Keratinocyte (primary cell): ENCODE data around the gene SPOCK1. TPM values are rescaled to one million over a fixed set of nuclear protein-coding genes. Genes with fewer than 3 reads are reported as not detected.

Experiments used
- DNase-seq: peaks from one replicate; pipeline ENCODE4 v3.0.0-alpha.2; 2011; ENCODE audit warnings: low read depth, missing footprints, low spot score
- FAIRE-seq: peaks from 2 replicates; lab custom pipeline; 2011; peaks lifted over from hg19 to GRCh38; lab: Jason Lieb, UNC
- H2AFZ ChIP-seq: 2 replicates; pipeline ENCODE4 v1.6.0; 2012; ENCODE audit warnings: low read length, control low read depth, inconsistent platforms; ENCODE audit not compliant: control insufficient read depth
- H3K27ac ChIP-seq: 2 replicates; pipeline ENCODE4 v1.5.1; 2011; ENCODE audit warnings: low read length; ENCODE audit not compliant: control insufficient read depth, insufficient read depth
- H3K27me3 ChIP-seq: 3 replicates; pipeline ENCODE4 v1.6.0; 2011; ENCODE audit warnings: low read length; ENCODE audit not compliant: control insufficient read depth, insufficient read depth; ENCODE audit errors: extremely low read depth
- H3K36me3 ChIP-seq, 2 experiments: 2 replicates in 1 of 2; 3 replicates in 1 of 2; pipeline ENCODE4 v1.5.1; 2011; ENCODE audit warnings: low read length in 2 of 2, mild to moderate bottlenecking in 1 of 2; ENCODE audit not compliant: control insufficient read depth in 2 of 2, insufficient read depth in 2 of 2; ENCODE audit errors: extremely low read depth in 1 of 2
- H3K4me1 ChIP-seq: 3 replicates; pipeline ENCODE4 v1.5.1; 2011; ENCODE audit warnings: low read length; ENCODE audit not compliant: control insufficient read depth, insufficient read depth; ENCODE audit errors: extremely low read depth
- H3K4me2 ChIP-seq: 3 replicates; pipeline ENCODE4 v1.6.0; 2011; ENCODE audit warnings: low read depth, low read length; ENCODE audit not compliant: control insufficient read depth, insufficient read depth; ENCODE audit errors: extremely low read depth
- H3K4me3 ChIP-seq, 3 experiments: fragments of 200-600 bp in 1 of 3; sonication (generic) in 1 of 3; 2 replicates in 2 of 3; 3 replicates in 1 of 3; pipeline ENCODE4 v1.5.1; 2011 to 2016; ENCODE audit warnings: low read length in 3 of 3, mild to moderate bottlenecking in 3 of 3, control low read depth in 2 of 3, inconsistent platforms in 1 of 3, low read depth in 1 of 3, mixed read lengths in 1 of 3, mixed run types in 1 of 3, moderate library complexity in 1 of 3; ENCODE audit not compliant: control insufficient read depth in 2 of 3, insufficient read depth in 2 of 3; ENCODE audit errors: extremely low read depth in 1 of 3
- H3K79me2 ChIP-seq: 2 replicates; pipeline ENCODE4 v1.6.0; 2012; ENCODE audit warnings: low read length; ENCODE audit not compliant: control insufficient read depth, insufficient read depth
- H3K9ac ChIP-seq: 3 replicates; pipeline ENCODE4 v1.6.0; 2011; ENCODE audit warnings: low read length; ENCODE audit not compliant: control insufficient read depth, insufficient read depth; ENCODE audit errors: extremely low read depth
- H3K9me1 ChIP-seq: 3 replicates; pipeline ENCODE4 v1.6.0; 2011; ENCODE audit warnings: low read length; ENCODE audit not compliant: control insufficient read depth, insufficient read depth; ENCODE audit errors: extremely low read depth
- H3K9me3 ChIP-seq: 2 replicates; pipeline ENCODE4 v1.5.1; 2012; ENCODE audit warnings: low read depth, low read length; ENCODE audit not compliant: control insufficient read depth
- H4K20me1 ChIP-seq: 3 replicates; pipeline ENCODE4 v1.6.0; 2011; ENCODE audit warnings: low read length; ENCODE audit not compliant: control insufficient read depth, insufficient read depth; ENCODE audit errors: extremely low read depth
- EZH2 ChIP-seq: IDR thresholded peaks from one replicate; pipeline ENCODE4 v1.6.1; 2012; ENCODE audit warnings: inconsistent platforms, mild to moderate bottlenecking, low read length, moderate library complexity
- dilution Hi-C: fragments of 300-500 bp; cut with MboI; formaldehyde crosslinking; loops from one replicate; pipeline ENCODE4 v1.7.0; 2020; ENCODE audit warnings: low sequenced_read_pairs; ENCODE audit not compliant: extremely low pct_ligation_motif_present
- polyA plus RNA-seq, 5 experiments: library from polyadenylated mRNA; depleted of rRNA in 3 of 5; stranded (reverse) in 3 of 5; stranded (forward) in 1 of 5; unstranded in 1 of 5; fragments of >200 nt; gene quantifications; 1 replicate in 1 of 5; 2 replicates in 3 of 5; 3 replicates in 1 of 5; pipeline versions ENCODE4 v1.2.1 to v1.2.3, GENCODE V29; 2011 to 2012; ENCODE audit warnings: missing spikeins in 2 of 5, low read depth in 1 of 5, low replicate concordance in 1 of 5
- TF ChIP-seq, protein P1 (sequence below), 3 experiments: IDR thresholded peaks in 1 of 3; conservative IDR thresholded peaks in 1 of 3; optimal IDR thresholded peaks in 1 of 3; 2 replicates in 2 of 3; 3 replicates in 1 of 3; pipeline versions ENCODE3 to v1.5.1; 2011; ENCODE audit warnings: low read length in 3 of 3, mild to moderate bottlenecking in 3 of 3, moderate library complexity in 2 of 3, control low read depth in 1 of 3, inconsistent platforms in 1 of 3; ENCODE audit not compliant: insufficient read depth in 2 of 3; ENCODE audit errors: extremely low read depth in 1 of 3

The SPOCK1 gene
- polyA plus RNA-seq, 1 donor (not counting 4 experiments of a cell fraction or from before 2014, with no cell fraction given): 5.5 TPM

DNA sequence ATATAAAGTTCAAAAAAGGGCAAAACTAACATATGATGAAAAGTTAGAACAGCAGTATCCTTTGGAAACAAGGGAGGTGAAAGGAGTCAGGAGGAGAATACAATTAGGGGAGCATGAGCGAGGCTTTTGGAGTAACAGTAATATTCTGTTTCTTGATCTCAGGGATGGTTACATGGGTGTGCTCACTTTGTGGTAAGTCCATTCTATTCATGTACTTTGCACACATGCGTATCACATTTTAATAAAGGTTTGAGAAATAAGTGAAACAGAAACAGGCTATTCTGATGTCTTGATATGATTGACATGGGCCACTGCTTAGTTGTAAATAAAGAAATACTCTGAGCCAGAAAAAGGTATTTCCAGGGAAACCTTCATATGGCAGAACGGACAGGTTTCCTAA lies 208.8 kb downstream of the SPOCK1 start:
- DNase-seq: no peak
- dilution Hi-C loops: no loop called here
- H3K4me1 ChIP-seq: no peaks in the 10 kb centered on the region
- FAIRE-seq: no peak
- no peaks in the 10 kb centered on the region for H3K27me3 ChIP-seq
- H4K20me1 ChIP-seq: no peaks in the 10 kb centered on the region
- no peak overlapping the region for H3K9ac ChIP-seq
- H3K4me2 ChIP-seq: no peak overlapping the region
- no peak overlapping the region for H3K4me3 ChIP-seq
- no peaks in the 10 kb centered on the region for H3K9me1 ChIP-seq
- no peaks in the 10 kb centered on the region for H3K79me2 ChIP-seq
- no peaks in the 10 kb centered on the region for H3K36me3 ChIP-seq
- H3K27ac ChIP-seq: no peak overlapping the region
- H2AFZ ChIP-seq: no peak overlapping the region
- TF ChIP-seq, protein P1, sequence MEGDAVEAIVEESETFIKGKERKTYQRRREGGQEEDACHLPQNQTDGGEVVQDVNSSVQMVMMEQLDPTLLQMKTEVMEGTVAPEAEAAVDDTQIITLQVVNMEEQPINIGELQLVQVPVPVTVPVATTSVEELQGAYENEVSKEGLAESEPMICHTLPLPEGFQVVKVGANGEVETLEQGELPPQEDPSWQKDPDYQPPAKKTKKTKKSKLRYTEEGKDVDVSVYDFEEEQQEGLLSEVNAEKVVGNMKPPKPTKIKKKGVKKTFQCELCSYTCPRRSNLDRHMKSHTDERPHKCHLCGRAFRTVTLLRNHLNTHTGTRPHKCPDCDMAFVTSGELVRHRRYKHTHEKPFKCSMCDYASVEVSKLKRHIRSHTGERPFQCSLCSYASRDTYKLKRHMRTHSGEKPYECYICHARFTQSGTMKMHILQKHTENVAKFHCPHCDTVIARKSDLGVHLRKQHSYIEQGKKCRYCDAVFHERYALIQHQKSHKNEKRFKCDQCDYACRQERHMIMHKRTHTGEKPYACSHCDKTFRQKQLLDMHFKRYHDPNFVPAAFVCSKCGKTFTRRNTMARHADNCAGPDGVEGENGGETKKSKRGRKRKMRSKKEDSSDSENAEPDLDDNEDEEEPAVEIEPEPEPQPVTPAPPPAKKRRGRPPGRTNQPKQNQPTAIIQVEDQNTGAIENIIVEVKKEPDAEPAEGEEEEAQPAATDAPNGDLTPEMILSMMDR (optimal IDR thresholded peaks at IDR 0.05 in 1 of 3, IDR thresholded peaks at IDR 0.05 in 1 of 3, conservative IDR thresholded peaks at IDR 0.05 in 1 of 3; ENCODE audit: extremely low read depth in 1 of 3, insufficient read depth in 2 of 3, low read length in 3 of 3): no peak
- H3K9me3 ChIP-seq: no peaks in the 10 kb centered on the region

DNA sequence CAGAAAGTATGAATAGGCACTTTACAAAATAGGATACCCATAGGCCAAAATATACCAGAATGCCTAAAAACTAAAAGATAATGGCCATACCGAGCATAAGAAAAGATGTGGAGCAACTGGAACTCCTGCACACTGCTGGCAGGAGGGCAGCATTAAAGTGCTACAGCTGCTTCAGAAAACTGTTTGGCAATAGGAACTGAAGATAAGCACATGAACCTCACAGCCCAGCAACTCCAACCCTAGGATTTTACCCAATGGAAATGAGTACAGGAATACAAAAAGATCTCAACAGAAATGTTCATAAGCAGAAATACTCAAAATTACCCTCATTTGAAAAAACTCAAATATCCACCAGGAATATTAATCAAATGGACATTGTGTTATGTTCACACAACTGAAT lies 209.3 kb downstream of the SPOCK1 start:
- TF ChIP-seq EZH2: no peak
- TF ChIP-seq, protein P1 (optimal IDR thresholded peaks at IDR 0.05 in 1 of 3, IDR thresholded peaks at IDR 0.05 in 1 of 3, conservative IDR thresholded peaks at IDR 0.05 in 1 of 3; ENCODE audit: extremely low read depth in 1 of 3, insufficient read depth in 2 of 3, low read length in 3 of 3): no peak
- H3K27me3 ChIP-seq: no peaks in the 10 kb centered on the region
- DNase-seq (no peak), FAIRE-seq (no peak)
- no peaks in the 10 kb centered on the region for H4K20me1 ChIP-seq
- no peaks in the 10 kb centered on the region for H3K79me2 ChIP-seq
- H3K9me1 ChIP-seq: no peaks in the 10 kb centered on the region
- no peak overlapping the region for H3K4me3 ChIP-seq
- no peaks in the 10 kb centered on the region for H3K36me3 ChIP-seq
- H3K9ac ChIP-seq: no peak overlapping the region
- H3K4me1 ChIP-seq: no peaks in the 10 kb centered on the region
- no peak overlapping the region for H3K27ac ChIP-seq
- H3K4me2 ChIP-seq: no peak overlapping the region
- no peaks in the 10 kb centered on the region for H3K9me3 ChIP-seq
- dilution Hi-C loops: no loop called here
- H2AFZ ChIP-seq: no peak overlapping the region
